RWPE2 (cell line): ENCODE measurements around the gene APC2.

Source experiments
- ATAC-seq: fragments of 200-7000 bp; cut with Tn5 transposase; 3 replicates; pipeline ENCODE4 v1.9.1; 2021; ENCODE audit warnings: low read depth
- DNase-seq: peaks from one replicate; pipeline ENCODE4 v3.0.0-alpha.2; 2020; ENCODE audit warnings: low spot score
- H3K27ac ChIP-seq: fragments of 450-650 bp; 2 replicates; pipeline ENCODE4 v1.5.1; 2017; ENCODE audit warnings: mild to moderate bottlenecking; ENCODE audit not compliant: poor library complexity, severe bottlenecking
- H3K27me3 ChIP-seq: fragments of 250-450 bp; sonication (Bioruptor Pico); 2 replicates; pipeline ENCODE4 v1.5.1; 2021; ENCODE audit warnings: mild to moderate bottlenecking, moderate library complexity; ENCODE audit not compliant: insufficient read depth, poor library complexity, severe bottlenecking
- H3K36me3 ChIP-seq: fragments of 250-450 bp; sonication (Bioruptor Pico); 2 replicates; pipeline ENCODE4 v1.5.1; 2020; ENCODE audit warnings: low read depth, mild to moderate bottlenecking, moderate library complexity
- H3K4me1 ChIP-seq: fragments of 250-450 bp; sonication (Bioruptor Pico); 2 replicates; pipeline ENCODE4 v1.5.1; 2021; ENCODE audit warnings: mild to moderate bottlenecking, moderate library complexity; ENCODE audit not compliant: insufficient read depth, poor library complexity, severe bottlenecking
- H3K4me3 ChIP-seq: fragments of 250-450 bp; sonication (Bioruptor Pico); 2 replicates; pipeline ENCODE4 v1.5.1; 2021; ENCODE audit warnings: mild to moderate bottlenecking, moderate library complexity; ENCODE audit not compliant: severe bottlenecking
- H3K9me3 ChIP-seq: fragments of 250-450 bp; sonication (Bioruptor Pico); 2 replicates; pipeline ENCODE4 v1.5.1; 2021; ENCODE audit warnings: mild to moderate bottlenecking, moderate library complexity; ENCODE audit not compliant: severe bottlenecking
- CTCF ChIP-seq: fragments of 450-650 bp; IDR thresholded peaks from one replicate; pipeline ENCODE4 v1.5.1; 2017; ENCODE audit warnings: mild to moderate bottlenecking, moderate library complexity; ENCODE audit not compliant: poor library complexity, severe bottlenecking

Gene APC2

DNA sequence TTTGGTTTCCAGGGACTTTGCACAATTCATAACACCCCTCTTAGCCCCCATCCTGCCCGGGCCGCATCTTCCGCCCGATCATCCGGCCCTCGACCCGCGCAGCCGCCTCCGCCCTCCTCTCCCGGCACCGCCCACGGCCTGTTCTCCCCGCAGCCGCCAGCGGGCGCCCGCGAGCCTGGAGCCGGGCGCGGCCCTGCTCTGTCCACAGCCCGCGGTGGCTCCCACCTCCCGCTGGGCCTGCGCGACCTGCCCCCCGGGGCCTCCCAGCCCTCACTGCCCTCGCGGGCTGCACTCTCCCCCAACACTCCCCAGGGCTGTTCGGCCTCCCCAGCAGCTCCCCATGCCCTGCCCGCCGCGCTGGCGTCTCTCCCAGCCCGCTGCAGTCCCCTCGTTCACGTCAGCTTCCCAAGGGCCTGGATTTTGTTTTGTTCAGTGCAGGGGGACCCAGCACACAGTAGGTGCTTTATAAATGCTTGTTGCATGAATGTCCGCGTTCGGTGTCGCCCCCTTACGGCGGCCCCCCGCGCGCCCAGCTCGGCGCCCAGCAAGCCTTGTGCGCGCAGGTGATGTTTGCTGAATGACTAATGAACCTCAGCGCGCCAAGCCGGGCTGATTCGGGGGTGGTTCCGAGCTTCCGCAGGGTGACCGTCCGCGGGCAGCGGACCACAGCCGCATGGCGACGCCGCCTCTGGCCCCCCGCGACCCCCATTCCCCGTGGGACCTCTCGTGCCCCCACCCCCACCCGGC, 4.6 kb upstream of the APC2 start:
- Histone ChIP-seq H3K4me1 (peaks cover under 1% of the 10 kb centered on the region), H3K4me3 (peak overlapping the region; percentile 9), H3K36me3 (peaks cover 25% of the 10 kb centered on the region), H3K27me3 (peaks cover 35% of the 10 kb centered on the region), H3K9me3 (no peaks in the 10 kb centered on the region), H3K27ac (no peak overlapping the region)
- no peak for DNase-seq
- peak; percentile 94 for TF ChIP-seq CTCF
- ATAC-seq = peak; percentile 75

- ATAC-seq (no peak; the same call in 2 of the 3 replicates), DNase-seq (no peak)
- H3K36me3 ChIP-seq = peaks cover 17% of the 10 kb centered on the region
- no peak overlapping the region for H3K27ac ChIP-seq
- no peak for TF ChIP-seq CTCF
- H3K4me3 ChIP-seq = peak overlapping the region; percentile 9
- no peaks in the 10 kb centered on the region for H3K9me3 ChIP-seq
- H3K4me1 ChIP-seq = no peaks in the 10 kb centered on the region
- peaks cover 43% of the 10 kb centered on the region for H3K27me3 ChIP-seq
Measured at GRCh38 chr19:1445932-1446712, 3.8 kb upstream of the APC2 start.

DNA sequence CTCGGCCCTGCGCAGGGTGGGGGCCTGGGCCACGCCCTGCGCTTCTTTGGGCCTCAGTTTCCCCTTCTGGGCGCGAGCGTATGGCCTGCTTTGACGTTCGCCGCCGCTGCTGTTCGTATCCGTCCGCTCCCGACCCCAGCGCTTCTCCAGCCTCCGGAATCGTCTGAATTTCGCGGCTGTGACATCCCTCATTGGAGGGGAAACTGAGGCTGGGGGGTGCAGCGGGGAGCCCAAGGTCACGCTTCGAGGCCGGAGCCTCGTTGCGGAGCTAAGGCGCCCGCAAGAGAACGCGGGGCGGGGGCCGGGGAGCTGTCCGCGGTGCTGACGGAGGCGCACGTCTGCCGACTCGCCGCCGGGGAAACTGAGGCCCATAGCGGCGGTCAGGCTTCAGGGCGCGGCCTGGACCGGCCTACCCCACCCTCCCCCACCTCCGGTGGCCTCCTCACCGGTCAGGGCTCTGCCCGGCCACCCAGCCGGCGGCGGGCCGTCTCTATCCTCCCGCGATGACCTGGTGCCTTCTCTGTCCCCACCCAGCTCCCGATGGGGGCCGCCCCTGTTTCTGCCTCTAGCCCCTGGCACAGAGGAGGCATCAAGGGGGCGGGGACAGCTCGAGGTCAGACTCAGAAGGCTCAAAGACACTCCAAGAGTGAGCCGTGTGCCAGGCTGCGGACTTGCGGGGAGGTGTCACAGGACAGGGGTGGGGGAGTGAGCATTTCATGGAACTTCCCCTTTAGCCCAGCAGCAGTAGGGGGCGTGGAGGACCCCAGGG, 3.0 kb upstream of the APC2 start:
- Histone ChIP-seq H3K9me3 (no peaks in the 10 kb centered on the region), H3K27ac (no peak overlapping the region), H3K4me3 (no peak overlapping the region), H3K4me1 (no peaks in the 10 kb centered on the region), H3K27me3 (peaks cover 51% of the 10 kb centered on the region), H3K36me3 (peaks cover 10% of the 10 kb centered on the region)
- no peak for ATAC-seq
- no peak for TF ChIP-seq CTCF
- no peak for DNase-seq

- Histone ChIP-seq H3K27ac (no peak overlapping the region), H3K4me1 (no peaks in the 10 kb centered on the region), H3K9me3 (no peaks in the 10 kb centered on the region), H3K36me3 (peaks cover 3% of the 10 kb centered on the region; the same call in 1 of the 2 replicates), H3K4me3 (no peak overlapping the region), H3K27me3 (peaks cover 57% of the 10 kb centered on the region)
- no peak for TF ChIP-seq CTCF
- ATAC-seq (no peak), DNase-seq (no peak)
Measured at GRCh38 chr19:1447504-1447903, 2.4 kb upstream of the APC2 start.
